Measurements from ENCODE around the gene PTPRG. TPM values are rescaled to one million over a fixed set of nuclear protein-coding genes. Genes with fewer than 3 reads are reported as not detected.

The PTPRG gene
- total RNA-seq, 1 experiment from 2014 or later, result 69.3 TPM

GRCh38 chr3:61948699-61949305 lies 387.4 kb downstream of the PTPRG start:
- no peak for TF ChIP-seq CTCF (conservative IDR thresholded peaks at IDR 0.05)
- Histone ChIP-seq H2BK12ac (ENCODE audit: insufficient read length, low read depth, low read length) (no peak overlapping the region), H2AFZ (ENCODE audit: low read length) (no peak overlapping the region), H4K20me1 (ENCODE audit: control insufficient read depth, insufficient read depth, insufficient read length) (no peaks in the 10 kb centered on the region), H2BK15ac (ENCODE audit: low read depth, low read length) (no peak overlapping the region), H3K4me2 (ENCODE audit: insufficient read depth, insufficient read length, low read length) (no peak overlapping the region), H3K9me3 (ENCODE audit: control insufficient read depth, low read depth, low read length) (no peaks in the 10 kb centered on the region), H3K79me2 (ENCODE audit: insufficient read depth, low read length) (peaks cover 11% of the 10 kb centered on the region; the same call in 1 of the 2 replicates), H3K27me3 (ENCODE audit: insufficient read depth, low read length) (no peaks in the 10 kb centered on the region), H3K4ac (ENCODE audit: low read depth, low read length) (no peak overlapping the region), H4K5ac (ENCODE audit: insufficient read length, low read depth, low read length) (no peak overlapping the region), H3K79me1 (ENCODE audit: insufficient read depth, low read depth, low read length, poor library complexity, severe bottlenecking) (no peaks in the 10 kb centered on the region), H3K4me1 (ENCODE audit: insufficient read depth, low read length) (peaks cover 40% of the 10 kb centered on the region; the same call in 1 of the 2 replicates), H3T11ph (ENCODE audit: low read length) (no peak overlapping the region), H3K9ac (ENCODE audit: extremely low read depth, insufficient read length, low read length) (no peak overlapping the region), H2BK20ac (ENCODE audit: low read depth, low read length, poor library complexity, severe bottlenecking) (no peak overlapping the region), H3K23me2 (ENCODE audit: insufficient read length, low read depth, low read length, poor library complexity, severe bottlenecking) (no peaks in the 10 kb centered on the region), H4K8ac (replicated peaks; ENCODE audit: insufficient read length, low read depth, low read length) (no peak overlapping the region), H2BK120ac (ENCODE audit: low read depth, low read length, poor library complexity, severe bottlenecking) (no peak overlapping the region), H4K91ac (ENCODE audit: insufficient read length, low read depth, low read length) (no peak overlapping the region), H2BK5ac (ENCODE audit: insufficient read length, low read length) (no peak overlapping the region), H3K14ac (ENCODE audit: insufficient read depth, low read length) (no peak overlapping the region), H3K23ac (ENCODE audit: insufficient read length, low read depth, low read length) (no peak overlapping the region), H3K18ac (ENCODE audit: insufficient read length, low read depth, low read length) (no peak overlapping the region), H3K56ac (ENCODE audit: insufficient read length, low read depth, low read length) (no peak overlapping the region), H2AK5ac (ENCODE audit: insufficient read length, low read length) (no peak overlapping the region), H3K27ac (ENCODE audit: insufficient read length, low read depth, low read length) (no peak overlapping the region)
- H3K27ac Mint-ChIP-seq, result peak overlapping the region in 2 of 3 experiments; percentile 57 to 67; a peak in 3 of 7 replicates
- H3K27me3 Mint-ChIP-seq (ENCODE audit: low read depth), result no peaks in the 10 kb centered on the region
- DNase-seq, result no peak
- H3K4me3 Mint-ChIP-seq, result no peak overlapping the region
- H3K9me3 Mint-ChIP-seq, result no peaks in the 10 kb centered on the region
- H3K36me3 Mint-ChIP-seq (ENCODE audit: insufficient read depth in 1 of 3, low read depth in 3 of 3), result no peaks in the 10 kb centered on the region
- 100% methylated on average over 1 of the region's 5 CpGs for WGBS (ENCODE audit: extremely low coverage, insufficient read length, low lambda C conversion rate)
- H3K4me1 Mint-ChIP-seq, result peaks cover 72 to 77% of the 10 kb centered on the region in 2 experiments
